COLO668 (cell line): ENCODE data around the gene PRUNE2.

Experiments
- DNase-seq: peaks from one replicate; lab custom pipeline; 2025; ENCODE audit not compliant: unreplicated experiment; lab: John Stamatoyannopoulos, UW

PRUNE2 gene

DNA sequence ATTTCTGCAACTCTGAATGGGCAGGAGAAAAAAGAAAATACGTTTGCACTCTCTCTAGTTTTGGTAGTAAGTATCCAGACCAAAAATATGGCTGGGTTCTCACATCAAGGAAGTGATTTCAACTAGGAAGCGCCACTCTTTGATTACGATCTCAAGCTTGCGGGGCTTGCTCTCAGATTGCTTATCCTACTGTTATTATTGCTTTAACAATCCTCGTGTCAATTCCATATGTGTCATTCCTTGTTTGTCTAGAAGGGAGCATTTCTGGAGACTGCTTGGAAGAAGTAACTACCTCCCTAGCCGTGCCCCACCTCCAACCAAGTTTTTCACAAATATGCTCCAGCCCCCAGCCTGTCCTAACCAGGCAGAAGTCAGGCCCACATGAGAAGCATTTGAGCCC lies 3.5 kb downstream of the PRUNE2 start:
- no peak for DNase-seq

- peak; percentile 47 for DNase-seq
Measured at GRCh38 chr9:76901801-76902200, 4.1 kb downstream of the PRUNE2 start.

DNA sequence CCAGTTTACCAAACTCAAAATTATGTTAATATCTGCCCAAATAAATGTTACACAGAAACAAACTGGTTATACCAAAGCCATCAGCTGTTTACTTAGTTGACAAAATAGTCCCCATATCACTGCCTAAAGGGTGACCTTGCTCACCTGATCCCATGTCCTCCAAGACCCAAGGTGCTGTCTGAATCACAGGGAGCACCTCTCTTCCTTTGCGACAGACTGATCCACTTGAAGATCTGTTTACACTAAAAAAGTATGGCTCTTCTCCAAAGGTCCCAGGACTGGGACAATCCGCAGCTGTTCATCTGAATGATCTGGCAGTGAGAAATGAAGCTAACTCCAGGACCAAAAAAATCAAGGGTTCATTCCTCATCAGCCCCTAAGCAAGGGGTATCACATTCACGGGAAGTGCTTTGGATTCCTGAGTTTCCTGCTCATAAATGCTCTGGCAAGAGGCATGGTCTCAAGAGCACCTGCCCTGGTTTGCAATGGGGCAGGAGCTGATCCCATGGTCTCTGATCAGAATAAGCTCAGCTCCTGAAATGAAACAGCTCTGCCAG lies 5.0 kb downstream of the PRUNE2 start:
- DNase-seq: no peak

- no peak for DNase-seq
Measured at GRCh38 chr9:76898786-76899185, 7.1 kb downstream of the PRUNE2 start.

GRCh38 chr9:76897804-76898525 lies 7.9 kb downstream of the PRUNE2 start:
- peak; percentile 10 for DNase-seq

DNA sequence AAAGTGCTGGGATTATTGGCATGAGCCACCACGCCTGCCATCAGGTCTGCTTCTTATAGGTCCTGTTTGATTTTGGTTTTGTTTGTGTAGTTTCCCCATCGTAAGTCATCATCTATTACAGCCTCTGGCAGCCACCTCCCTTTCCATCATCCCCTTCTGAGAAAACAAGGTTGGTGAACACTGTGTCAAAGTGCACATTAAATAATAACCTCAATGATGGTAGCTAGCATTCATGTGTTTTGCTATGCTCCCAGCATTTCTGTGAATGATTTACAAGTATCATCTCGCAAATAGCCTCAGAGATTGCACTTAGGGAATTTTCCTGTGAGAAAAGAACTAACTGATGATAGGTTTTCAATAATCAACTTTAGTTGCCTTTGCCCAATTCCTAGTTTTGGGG lies 9.9 kb downstream of the PRUNE2 start:
- no peak for DNase-seq

DNA sequence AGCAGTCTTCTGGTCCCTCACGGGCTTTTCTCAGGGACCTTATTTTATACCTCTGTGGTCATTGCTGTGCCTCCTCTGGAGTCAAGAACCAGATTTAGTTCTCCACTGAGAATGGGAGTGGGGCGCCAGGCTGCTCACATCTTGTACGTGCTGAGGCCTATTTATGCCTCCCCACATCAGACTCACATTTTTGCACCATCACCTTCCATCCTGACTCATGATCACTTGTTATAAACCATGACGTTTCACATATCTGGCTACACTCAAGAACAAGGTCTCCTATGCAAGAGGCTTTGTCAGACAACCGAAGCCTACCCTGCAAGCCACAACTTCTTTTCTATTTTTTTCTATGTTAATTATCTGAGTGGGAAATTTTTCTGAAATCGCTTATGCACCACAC lies 10.7 kb downstream of the PRUNE2 start:
- no peak for DNase-seq

DNA sequence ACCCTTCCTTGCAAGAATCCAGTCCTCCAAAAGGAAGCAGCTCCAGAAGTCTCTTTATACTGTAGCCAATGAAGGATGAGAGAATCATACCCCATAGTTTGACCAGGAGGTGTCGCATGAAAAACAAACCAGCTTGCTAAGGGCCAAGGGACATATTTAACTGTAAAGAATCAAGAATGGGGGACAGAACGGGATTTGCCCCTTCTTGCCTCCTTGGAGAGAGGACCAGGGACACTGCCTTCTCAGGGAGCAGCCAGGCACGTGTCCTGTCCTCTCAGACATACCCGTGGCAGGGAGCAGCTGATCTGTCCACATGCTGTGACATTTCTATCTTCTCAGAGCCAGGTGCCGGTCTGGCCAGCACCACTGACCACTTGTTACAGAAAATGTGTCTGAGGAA lies 11.7 kb downstream of the PRUNE2 start:
- DNase-seq: no peak

DNA sequence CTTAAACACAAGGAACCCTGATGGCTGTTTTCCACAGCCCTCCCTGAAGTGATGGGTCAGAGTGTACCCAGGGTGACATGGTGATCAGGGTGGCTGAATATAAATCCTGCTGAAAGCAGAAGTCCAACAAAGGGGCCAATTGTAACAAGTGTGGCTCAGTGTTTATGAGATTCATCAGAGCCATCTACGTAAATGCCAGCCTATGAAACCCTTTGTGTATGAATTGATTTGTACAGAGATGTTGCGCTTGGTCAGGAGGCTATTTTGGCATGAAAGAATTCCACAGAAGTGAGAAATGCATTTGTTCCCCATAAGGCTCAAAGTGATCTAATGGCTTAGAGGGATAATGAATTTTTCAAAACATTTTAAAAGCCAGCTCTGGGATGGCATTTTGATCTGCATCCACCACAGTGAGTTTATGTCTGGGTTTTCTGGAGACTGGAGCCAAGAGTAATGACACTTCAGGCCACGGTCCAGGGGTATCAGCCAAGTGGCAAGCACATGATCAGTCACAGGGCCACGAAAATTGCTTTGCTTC lies 12.4 kb downstream of the PRUNE2 start:
- no peak for DNase-seq

DNA sequence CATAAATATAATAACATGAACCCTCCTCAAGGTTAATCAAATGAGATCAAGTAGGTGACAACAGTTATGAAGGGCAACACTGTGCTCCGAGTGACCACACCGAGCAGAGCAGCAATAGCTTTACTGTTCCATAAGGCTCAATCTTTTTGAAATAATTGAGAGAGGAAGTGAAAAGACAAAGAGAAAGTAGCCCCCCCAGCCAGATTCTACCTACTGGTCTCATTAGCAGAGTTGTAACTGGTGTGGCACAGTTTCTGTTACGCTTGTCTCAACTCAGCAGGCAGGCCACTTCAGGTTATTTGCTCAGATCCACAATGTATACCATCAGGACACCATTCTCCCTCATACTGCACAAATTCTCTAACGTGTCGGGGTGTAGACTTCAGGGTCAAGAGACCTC lies 14.0 kb downstream of the PRUNE2 start:
- peak; percentile 19 for DNase-seq

DNA sequence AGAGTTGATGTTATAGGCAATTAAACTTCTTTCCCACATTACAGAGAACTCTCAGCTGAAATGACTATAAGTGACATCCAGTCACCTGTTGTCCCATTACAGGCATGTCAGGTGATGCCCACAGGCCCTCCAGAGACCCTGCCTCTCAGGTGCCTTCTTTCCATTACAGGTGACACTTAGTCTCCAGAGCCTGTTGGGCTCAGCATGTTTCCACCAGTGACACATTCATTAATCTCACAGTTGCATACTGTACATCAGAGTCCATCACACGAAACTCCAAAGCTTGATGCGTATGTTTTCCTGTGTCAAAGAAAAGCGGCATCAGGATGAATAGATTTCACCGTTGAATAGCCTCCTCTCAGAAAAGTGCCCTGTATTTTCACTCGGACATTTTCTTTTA lies 14.6 kb downstream of the PRUNE2 start:
- no peak for DNase-seq

GRCh38 chr9:76887951-76888350 lies 18.0 kb downstream of the PRUNE2 start:
- DNase-seq: peak; percentile 17

GRCh38 chr9:76887003-76887821 lies 18.7 kb downstream of the PRUNE2 start:
- DNase-seq: peak; percentile 22

DNA sequence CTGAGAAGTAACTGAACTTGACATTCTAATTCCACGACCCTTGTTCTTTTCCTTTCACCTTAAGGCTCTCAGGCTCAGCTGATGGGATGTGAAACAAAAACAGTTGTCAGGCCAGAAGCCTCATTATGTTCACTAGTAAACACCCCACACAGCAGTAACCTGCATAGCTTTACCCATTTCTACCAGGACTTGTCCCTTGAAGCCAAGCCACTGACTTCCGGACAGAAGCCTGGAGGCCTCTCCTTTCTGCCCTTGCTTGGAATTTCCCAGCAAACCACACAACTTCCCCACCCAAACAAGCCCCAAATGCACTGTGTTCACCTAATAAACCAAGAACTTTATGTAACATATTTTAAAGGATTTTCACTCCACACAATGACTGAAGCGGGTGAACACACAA lies 19.6 kb downstream of the PRUNE2 start:
- no peak for DNase-seq

DNA sequence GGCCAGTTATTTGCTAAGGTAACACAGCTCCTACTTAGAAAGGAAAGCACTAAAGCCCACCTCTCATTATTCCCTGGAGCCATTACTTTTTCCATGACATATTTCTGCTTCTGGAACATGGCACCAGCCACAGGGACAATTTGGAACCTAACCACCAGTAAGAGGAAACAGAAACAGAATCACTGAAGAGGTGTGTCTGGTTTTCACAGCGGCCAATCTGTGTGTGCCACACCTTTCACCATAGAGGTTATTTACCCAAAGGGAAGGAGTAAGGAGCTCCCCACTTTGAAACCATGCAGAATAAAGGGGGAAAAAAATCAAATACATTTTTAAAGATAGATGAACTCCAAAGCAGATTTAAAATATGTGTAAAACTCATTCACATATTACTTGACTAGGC lies 21.1 kb downstream of the PRUNE2 start:
- no peak for DNase-seq

DNA sequence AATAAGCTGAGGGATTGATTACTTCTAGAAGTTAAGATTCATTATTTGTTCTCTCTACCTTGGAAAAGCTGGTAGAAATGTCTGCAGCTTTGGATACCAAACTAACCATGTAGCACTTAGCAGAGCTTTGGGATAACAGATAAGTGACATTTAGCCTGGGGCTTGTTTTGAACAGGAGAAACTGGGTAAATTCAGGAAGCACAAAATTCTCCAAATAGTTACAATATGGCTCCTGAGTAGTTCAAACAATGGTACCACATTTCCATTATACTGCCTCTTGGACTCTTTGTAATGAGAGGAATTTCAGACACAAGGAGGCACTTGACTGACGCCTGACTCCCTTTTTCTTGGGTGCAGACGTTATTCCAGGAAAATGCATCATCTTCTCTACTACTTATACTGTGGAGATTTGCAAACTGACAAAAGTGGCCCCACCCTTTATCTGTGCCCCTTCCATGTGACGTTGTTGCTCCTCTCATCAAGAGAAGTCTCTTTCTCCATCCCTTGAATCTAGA lies 22.5 kb downstream of the PRUNE2 start:
- DNase-seq: no peak

GRCh38 chr9:76882686-76883085 lies 23.2 kb downstream of the PRUNE2 start:
- DNase-seq: no peak

- no peak for DNase-seq
Measured at GRCh38 chr9:76880210-76880609, 25.7 kb downstream of the PRUNE2 start.

DNA sequence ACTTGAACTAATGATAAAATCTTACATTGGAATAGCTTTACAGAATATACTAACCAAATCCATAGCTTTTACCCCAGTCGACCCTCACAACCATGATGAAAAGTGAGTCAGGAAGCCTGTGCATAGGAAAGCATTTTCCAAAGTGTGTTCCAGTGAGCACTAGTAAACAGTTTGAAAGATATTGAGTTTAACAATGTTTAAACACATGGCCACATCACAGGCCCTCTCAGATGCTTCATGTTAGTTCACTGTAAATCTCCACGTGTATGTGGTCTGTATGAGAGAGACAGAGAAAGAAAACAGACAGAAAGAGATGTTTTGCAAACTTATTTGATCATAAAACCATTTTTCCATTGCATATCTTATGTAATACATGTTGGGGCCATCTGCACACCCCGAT lies 27.0 kb downstream of the PRUNE2 start:
- peak; percentile 32 for DNase-seq

DNA sequence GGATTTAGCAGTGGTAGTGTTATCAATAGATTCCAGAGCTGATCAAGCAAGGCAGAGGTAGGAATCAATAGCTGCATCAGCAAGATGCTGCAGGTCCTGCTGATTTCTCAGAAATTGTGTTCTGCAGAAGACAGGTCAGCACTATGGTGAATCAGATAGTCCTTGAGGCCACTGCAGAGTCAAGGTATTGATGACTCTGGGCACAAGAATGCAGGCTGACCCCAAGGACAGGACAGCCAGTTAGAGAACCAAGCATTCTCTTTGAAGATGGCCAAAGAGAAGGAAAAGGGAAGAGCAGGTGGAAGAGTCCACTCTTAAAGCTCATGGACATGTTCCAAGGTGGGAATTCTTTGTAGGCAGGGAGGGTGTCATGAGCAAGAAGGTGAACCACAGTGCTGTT lies 28.0 kb downstream of the PRUNE2 start:
- no peak for DNase-seq

GRCh38 chr9:76876098-76876497 lies 29.8 kb downstream of the PRUNE2 start:
- no peak for DNase-seq

GRCh38 chr9:76873821-76874220 lies 32.1 kb downstream of the PRUNE2 start:
- no peak for DNase-seq
